Spleen (tissue), 7 donors: Measurements from ENCODE around the gene DNAJC15.

Experiments used
- CTCF ChIP-seq, 11 experiments: fragments of 200-600 bp in 7 of 11; fragments of 450-650 bp in 4 of 11; sonication (generic) in 4 of 11; IDR thresholded peaks in 8 of 11; conservative IDR thresholded peaks in 3 of 11; 1 replicate in 7 of 11; 2 replicates in 4 of 11; pipeline versions ENCODE4 v1.4.0 to v1.8.0; 2016 to 2021; ENCODE audit warnings: antibody characterized with exemption in 11 of 11, inconsistent platforms in 4 of 11, mild to moderate bottlenecking in 1 of 11
- POLR2A ChIP-seq, 3 donors: fragments of 450-650 bp; IDR thresholded peaks; one replicate each; pipeline ENCODE4 v1.5.1; 2017; ENCODE audit warnings: antibody characterized with exemption in 3 of 3, mild to moderate bottlenecking in 1 of 3
- POLR2AphosphoS5 ChIP-seq, 3 donors: sonication (generic); formaldehyde crosslinking; IDR thresholded peaks; one replicate each; pipeline ENCODE4 v1.5.1; 2017; ENCODE audit warnings: antibody characterized with exemption in 3 of 3
- donor health status: DM: no; HTN: no; CAD: no; lungs with moderate emphysema.
- donor health status: DM: no; HTN: no; CAD: no.
- donor health status: DM: no; HTN: no; CAD: no.

GRCh38 chr13:43114504-43114903, 91.1 kb downstream of the DNAJC15 start:
- TF ChIP-seq CTCF (IDR thresholded peaks at IDR 0.05 in 8 of 11, conservative IDR thresholded peaks at IDR 0.05 in 3 of 11) (no peak), POLR2A (IDR thresholded peaks at IDR 0.05) (no peak), POLR2AphosphoS5 (IDR thresholded peaks at IDR 0.05) (no peak)
